ENCODE data around the gene SIPA1.

DNA sequence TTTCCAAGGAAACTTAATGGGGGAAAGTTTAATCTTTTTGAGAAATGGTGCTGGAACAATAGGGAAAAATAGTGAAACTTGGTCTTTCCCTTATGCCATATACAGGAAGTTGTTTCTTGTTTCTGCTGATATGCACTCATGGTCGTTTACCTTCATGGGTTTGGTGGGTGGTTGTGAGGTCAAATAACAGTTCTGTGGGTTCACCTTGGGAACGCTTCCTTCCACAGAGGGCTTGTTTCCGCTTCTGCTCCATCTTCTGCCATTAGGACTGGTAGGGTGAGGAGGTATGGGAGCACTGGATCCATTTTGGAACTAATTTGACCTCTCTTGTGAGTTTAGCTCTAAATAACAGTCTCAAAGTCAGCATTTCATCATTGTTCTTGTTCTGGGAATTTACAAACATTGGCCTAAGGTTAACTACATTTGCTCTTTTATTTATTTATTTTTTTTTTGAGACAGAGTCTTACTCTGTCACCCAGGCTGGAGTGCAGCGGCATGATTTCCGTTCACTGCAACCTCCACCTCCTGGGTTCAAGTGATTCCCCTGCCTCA, 42.4 kb downstream of the SIPA1 start:
- TF ChIP-seq POLR2A (IDR thresholded peaks at IDR 0.05; ENCODE audit: low read depth, low read length) (no peak), POLR2AphosphoS5 (IDR thresholded peaks at IDR 0.05; ENCODE audit: low read depth, low read length) (no peak), TAF1 (IDR thresholded peaks at IDR 0.05; ENCODE audit: borderline replicate concordance, low read depth, low read length) (no peak)

All from GM12892 (cell line).